22Rv1 (cell line): ENCODE results near the gene GALNTL6.

ENCODE experiments used
- ZFX ChIP-seq: fragments of 450-650 bp; IDR thresholded peaks from 2 replicates; pipeline ENCODE4 v1.6.1; 2017; ENCODE audit warnings: antibody characterized with exemption, borderline replicate concordance
- TF ChIP-seq, protein P1 (sequence below): fragments of 450-650 bp; IDR thresholded peaks from 2 replicates; pipeline ENCODE4 v1.5.1; 2017; ENCODE audit warnings: mild to moderate bottlenecking

DNA sequence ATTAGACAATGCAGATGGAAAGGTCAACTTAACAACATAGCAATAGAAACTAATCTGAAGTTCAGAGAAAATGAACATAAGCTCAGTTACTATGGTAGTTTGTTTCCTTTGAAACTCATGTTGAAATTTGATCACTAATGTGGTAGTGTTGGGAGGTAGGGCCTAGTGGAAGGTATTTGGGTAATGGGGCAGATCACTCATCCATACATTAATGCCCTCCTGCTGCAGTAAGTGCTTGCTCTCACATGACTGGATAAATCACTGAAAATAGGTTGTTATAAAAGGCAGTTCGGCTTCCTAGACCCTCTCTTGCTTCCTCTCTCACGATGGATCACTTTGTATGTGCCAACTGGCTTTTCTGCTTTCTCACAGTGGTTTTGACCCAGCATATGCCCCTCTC lies 788.0 kb downstream of the GALNTL6 start:
- TF ChIP-seq, protein P1, sequence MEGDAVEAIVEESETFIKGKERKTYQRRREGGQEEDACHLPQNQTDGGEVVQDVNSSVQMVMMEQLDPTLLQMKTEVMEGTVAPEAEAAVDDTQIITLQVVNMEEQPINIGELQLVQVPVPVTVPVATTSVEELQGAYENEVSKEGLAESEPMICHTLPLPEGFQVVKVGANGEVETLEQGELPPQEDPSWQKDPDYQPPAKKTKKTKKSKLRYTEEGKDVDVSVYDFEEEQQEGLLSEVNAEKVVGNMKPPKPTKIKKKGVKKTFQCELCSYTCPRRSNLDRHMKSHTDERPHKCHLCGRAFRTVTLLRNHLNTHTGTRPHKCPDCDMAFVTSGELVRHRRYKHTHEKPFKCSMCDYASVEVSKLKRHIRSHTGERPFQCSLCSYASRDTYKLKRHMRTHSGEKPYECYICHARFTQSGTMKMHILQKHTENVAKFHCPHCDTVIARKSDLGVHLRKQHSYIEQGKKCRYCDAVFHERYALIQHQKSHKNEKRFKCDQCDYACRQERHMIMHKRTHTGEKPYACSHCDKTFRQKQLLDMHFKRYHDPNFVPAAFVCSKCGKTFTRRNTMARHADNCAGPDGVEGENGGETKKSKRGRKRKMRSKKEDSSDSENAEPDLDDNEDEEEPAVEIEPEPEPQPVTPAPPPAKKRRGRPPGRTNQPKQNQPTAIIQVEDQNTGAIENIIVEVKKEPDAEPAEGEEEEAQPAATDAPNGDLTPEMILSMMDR = no peak
- no peak for TF ChIP-seq ZFX
